HCT116 (cell line): ENCODE data around the gene METTL25. TPM values are rescaled to one million over a fixed set of nuclear protein-coding genes. Genes with fewer than 3 reads are reported as not detected.

Experiments used
- ATAC-seq: fragments of 200-7000 bp; cut with Tn5 transposase; 2 replicates; pipeline ENCODE4 v1.9.1; 2020; ENCODE audit warnings: mild to moderate bottlenecking, moderate library complexity
- BruUV-seq: library from RNA; stranded (reverse); fragments of 400-500 nt; replicated peaks from 2 replicates; lab custom pipeline; 2021; lab: Mats Ljungman, UMichigan
- CTCF ChIA-PET: fragments of 300-600 bp; sonication (Branson Sonifier 250); formaldehyde crosslinking; loops from one replicate; lab custom pipeline; 2021; ENCODE audit warnings: antibody characterized with exemption; lab: Charles Lee
- POLR2A ChIA-PET: fragments of 300-600, 350-600 bp; sonication (Branson Sonifier 250); formaldehyde crosslinking; loops from one replicate; lab custom pipeline; 2021; ENCODE audit warnings: antibody characterized with exemption; lab: Charles Lee
- RAD21 ChIA-PET, 2 experiments: fragments of 300-600 bp; sonication (Branson Sonifier 250); formaldehyde crosslinking; loops; one replicate each; lab custom pipeline; 2023; ENCODE audit warnings: low total read pairs in 2 of 2; ENCODE audit not compliant: uncharacterized antibody in 2 of 2, unreplicated experiment in 2 of 2, low non-redundant PET in 1 of 2; lab: Charles Lee
- DNase-seq: peaks from one replicate; pipeline ENCODE4 v3.0.0-alpha.2; 2010; ENCODE audit warnings: low read depth, low spot score
- H2AFZ ChIP-seq: fragments of 200-600 bp; shearing (Covaris generic), sonication (generic); 2 replicates; pipeline ENCODE4 v1.6.1; 2017; ENCODE audit warnings: low read depth, mixed run types, mixed read lengths, antibody characterized with exemption, low read length; ENCODE audit not compliant: poor library complexity, severe bottlenecking
- H3K27ac ChIP-seq: 2 replicates; pipeline ENCODE4 v1.5.1; 2012; ENCODE audit warnings: low read depth, low read length
- H3K27me3 ChIP-seq: fragments of 200-600 bp; sonication (generic); 2 replicates; pipeline ENCODE4 v1.6.1; 2016; ENCODE audit warnings: mixed run types, low read length, mixed read lengths; ENCODE audit not compliant: insufficient read depth
- H3K36me3 ChIP-seq, 2 experiments: fragments of 200-500 bp in 1 of 2; fragments of 200-600 bp in 1 of 2; sonication (Bioruptor generic) in 1 of 2; sonication (generic) in 1 of 2; 2 replicates each; pipeline versions ENCODE4 v1.5.1 to v1.6.1; 2014 to 2016; ENCODE audit warnings: low read length in 2 of 2, inconsistent platforms in 1 of 2, mixed read lengths in 1 of 2, mixed run types in 1 of 2; ENCODE audit not compliant: insufficient read depth in 2 of 2, control insufficient read depth in 1 of 2
- H3K4me1 ChIP-seq, 2 experiments: fragments of 200-600 bp in 1 of 2; sonication (generic) in 1 of 2; 2 replicates each; pipeline versions ENCODE4 v1.5.1 to v1.6.1; 2012 to 2017; ENCODE audit warnings: low read length in 2 of 2, inconsistent platforms in 1 of 2, mild to moderate bottlenecking in 1 of 2, mixed read lengths in 1 of 2, mixed run types in 1 of 2, moderate library complexity in 1 of 2; ENCODE audit not compliant: insufficient read depth in 2 of 2, control insufficient read depth in 1 of 2
- H3K4me2 ChIP-seq: fragments of 200-600 bp; sonication (generic); 2 replicates; pipeline ENCODE4 v1.6.1; 2017; ENCODE audit warnings: mixed run types, low read length, mixed read lengths
- H3K4me3 ChIP-seq, 2 experiments: fragments of 200-600 bp in 1 of 2; sonication (generic) in 1 of 2; replicated peaks in 1 of 2; 2 replicates each; pipeline ENCODE4 v1.5.1; 2011 to 2016; ENCODE audit warnings: low read length in 2 of 2, control low read depth in 1 of 2, low read depth in 1 of 2, mild to moderate bottlenecking in 1 of 2, mixed read lengths in 1 of 2, mixed run types in 1 of 2
- H3K79me2 ChIP-seq: fragments of 200-600 bp; sonication (generic); 2 replicates; pipeline ENCODE4 v1.6.1; 2017; ENCODE audit warnings: mild to moderate bottlenecking, mixed run types, low read length, moderate library complexity, mixed read lengths; ENCODE audit not compliant: insufficient read depth
- H3K9ac ChIP-seq: fragments of 200-600 bp; sonication (generic); 2 replicates; pipeline ENCODE4 v1.6.1; 2016; ENCODE audit warnings: low read length, mixed read lengths
- H3K9me2 ChIP-seq: fragments of 200-600 bp; sonication (generic), shearing (Covaris generic); 2 replicates; pipeline ENCODE4 v1.6.1; 2017; ENCODE audit warnings: mixed run types, mild to moderate bottlenecking, moderate library complexity; ENCODE audit not compliant: insufficient read depth
- H3K9me3 ChIP-seq, 2 experiments: fragments of 200-500 bp in 1 of 2; fragments of 200-600 bp in 1 of 2; sonication (Bioruptor generic) in 1 of 2; sonication (generic) in 1 of 2; 2 replicates each; pipeline ENCODE4 v1.6.1; 2014 to 2017; ENCODE audit warnings: low read length in 2 of 2, mixed read lengths in 2 of 2, inconsistent platforms in 1 of 2, low read depth in 1 of 2, mild to moderate bottlenecking in 1 of 2, mixed run types in 1 of 2, moderate library complexity in 1 of 2; ENCODE audit not compliant: control insufficient read depth in 1 of 2, insufficient read depth in 1 of 2
- H4K20me1 ChIP-seq: fragments of 200-600 bp; sonication (generic), shearing (Covaris generic); 2 replicates; pipeline ENCODE4 v1.6.1; 2017; ENCODE audit warnings: mixed run types, mild to moderate bottlenecking, moderate library complexity; ENCODE audit not compliant: insufficient read depth
- CEBPB ChIP-seq: IDR thresholded peaks from 2 replicates; pipeline ENCODE4 v1.6.1; 2012; ENCODE audit warnings: low read depth
- EGR1 ChIP-seq: IDR thresholded peaks from 2 replicates; pipeline ENCODE4 v1.6.1; 2012; ENCODE audit warnings: low read depth
- ELF1 ChIP-seq: IDR thresholded peaks from 2 replicates; pipeline ENCODE4 v1.6.1; 2012; ENCODE audit warnings: low read depth, borderline replicate concordance
- EZH2phosphoT487 ChIP-seq: fragments of 200-600 bp; IDR thresholded peaks from 2 replicates; pipeline ENCODE4 v1.6.1; 2018; ENCODE audit warnings: antibody characterized with exemption, borderline replicate concordance
- FOSL1 ChIP-seq: IDR thresholded peaks from 2 replicates; pipeline ENCODE4 v1.6.1; 2012; ENCODE audit warnings: low read depth
- JUND ChIP-seq: IDR thresholded peaks from 2 replicates; pipeline ENCODE4 v1.6.1; 2012
- MAX ChIP-seq: IDR thresholded peaks from 2 replicates; pipeline ENCODE4 v1.6.1; 2012
- POLR2AphosphoS5 ChIP-seq: IDR thresholded peaks from 2 replicates; pipeline ENCODE4 v1.6.1; 2011; ENCODE audit warnings: mild to moderate bottlenecking, low read depth, low read length, moderate library complexity
- RAD21 ChIP-seq: IDR thresholded peaks from 2 replicates; pipeline ENCODE4 v1.6.1; 2012; ENCODE audit warnings: low read depth, mild to moderate bottlenecking
- REST ChIP-seq: IDR thresholded peaks from 2 replicates; pipeline ENCODE4 v1.6.1; 2012; ENCODE audit warnings: low read depth
- SRF ChIP-seq: IDR thresholded peaks from 2 replicates; pipeline ENCODE4 v1.6.1; 2012; ENCODE audit warnings: low read depth
- TCF7L2 ChIP-seq: IDR thresholded peaks from 2 replicates; pipeline ENCODE4 v1.7.0; 2011; ENCODE audit warnings: borderline replicate concordance, inconsistent platforms; ENCODE audit not compliant: insufficient read depth, insufficient read length; ENCODE audit errors: extremely low read depth
- YY1 ChIP-seq: IDR thresholded peaks from 2 replicates; pipeline ENCODE4 v1.6.1; 2011; ENCODE audit warnings: low read length, low read depth, moderate library complexity, mild to moderate bottlenecking; ENCODE audit not compliant: insufficient replicate concordance; ENCODE audit errors: extremely low read depth
- ZBTB33 ChIP-seq: IDR thresholded peaks from 2 replicates; pipeline ENCODE4 v1.6.1; 2011; ENCODE audit warnings: mild to moderate bottlenecking, low read length, moderate library complexity; ENCODE audit not compliant: insufficient replicate concordance; ENCODE audit errors: extremely low read depth
- ZFX ChIP-seq: fragments of 450-650 bp; IDR thresholded peaks from 2 replicates; pipeline ENCODE4 v1.6.1; 2017
- ZNF274 ChIP-seq: fragments of 200-500 bp; sonication (Bioruptor generic); IDR thresholded peaks from 2 replicates; pipeline ENCODE4 v1.6.1; 2014; ENCODE audit warnings: mild to moderate bottlenecking, low read depth, low read length, inconsistent platforms
- intact Hi-C: fragments of 100-400 bp; cut with micrococcal nuclease; formaldehyde crosslinking; loops from 2 replicates; pipeline ENCODE4 v1.10.0; 2022
- total RNA-seq: library from RNA; stranded (reverse); gene quantifications from one replicate; pipeline ENCODE4 v1.2.1, GENCODE V29; 2021; ENCODE audit not compliant: unreplicated experiment

METTL25 gene
- total RNA-seq, 1 experiment from 2014 or later: 4.4 TPM

- ATAC-seq (no peak), DNase-seq (no peak)
- Histone ChIP-seq H3K79me2 (no peaks in the 10 kb centered on the region), H3K27ac (no peak overlapping the region), H2AFZ (no peak overlapping the region), H3K9ac (no peak overlapping the region), H3K9me3 (no peaks in the 10 kb centered on the region), H3K4me2 (no peak overlapping the region), H3K27me3 (no peaks in the 10 kb centered on the region), H3K4me1 (no peaks in the 10 kb centered on the region), H3K9me2 (no peaks in the 10 kb centered on the region), H3K36me3 (no peaks in the 10 kb centered on the region), H3K4me3 (no peak overlapping the region), H4K20me1 (no peaks in the 10 kb centered on the region)
- BruUV-seq: no TSS peak
- POLR2A ChIA-PET: no interaction called here
- CTCF ChIA-PET: no interaction called here
- TF ChIP-seq TCF7L2 (no peak), YY1 (no peak), CEBPB (no peak)
- intact Hi-C loops: loop anchor here (10.0 kb wide), 1 partner anchor 481 kb away; no protein-coding TSS in a partner anchor
- RAD21 ChIA-PET: no interaction called here
These were observed 165.7 kb downstream of the METTL25 start for GRCh38 chr12:82523996-82524395.

GRCh38 chr12:82524641-82525040 lies 166.3 kb downstream of the METTL25 start:
- intact Hi-C loops: loop anchor here (5.0 to 10.0 kb wide), 5 partner anchors 103 to 1978 kb away; no protein-coding TSS in a partner anchor
- H3K9me3 ChIP-seq: no peaks in the 10 kb centered on the region
- ATAC-seq: no peak
- H3K9me2 ChIP-seq: no peaks in the 10 kb centered on the region
- H3K79me2 ChIP-seq: no peaks in the 10 kb centered on the region
- no peak for DNase-seq
- H3K36me3 ChIP-seq: no peaks in the 10 kb centered on the region
- no peak overlapping the region for H3K9ac ChIP-seq
- no peaks in the 10 kb centered on the region for H4K20me1 ChIP-seq
- ChIA-PET RAD21 (no interaction called here), CTCF (no interaction called here), POLR2A (no interaction called here)
- no peak overlapping the region for H3K4me2 ChIP-seq
- no TSS peak for BruUV-seq
- no peak overlapping the region for H3K27ac ChIP-seq
- no peak overlapping the region for H2AFZ ChIP-seq
- no peaks in the 10 kb centered on the region for H3K4me1 ChIP-seq
- no peak overlapping the region for H3K4me3 ChIP-seq
- H3K27me3 ChIP-seq: no peaks in the 10 kb centered on the region
- TF ChIP-seq EZH2phosphoT487 (no peak), JUND (no peak), ZNF274 (no peak), EGR1 (no peak), ZBTB33 (no peak), REST (no peak), ELF1 (no peak), YY1 (no peak), ZFX (no peak), MAX (no peak), POLR2AphosphoS5 (no peak), FOSL1 (no peak), SRF (no peak), RAD21 (no peak)
